Thyroid gland (tissue), 4 donors: ENCODE data around the gene DLX4.

ENCODE experiments used
- POLR2A ChIP-seq, 2 donors: fragments of 450-650 bp; IDR thresholded peaks; one replicate each; pipeline ENCODE4 v1.6.1; 2017; ENCODE audit warnings: antibody characterized with exemption in 2 of 2, mild to moderate bottlenecking in 2 of 2, moderate library complexity in 1 of 2
- TF ChIP-seq, protein P1 (sequence below), 6 experiments: fragments of 200-600 bp in 3 of 6; fragments of 450-650 bp in 3 of 6; sonication (generic) in 3 of 6; IDR thresholded peaks; one replicate each; pipeline ENCODE4 v1.5.1; 2016 to 2019; ENCODE audit warnings: antibody characterized with exemption in 6 of 6, mild to moderate bottlenecking in 2 of 6, inconsistent platforms in 1 of 6, moderate library complexity in 1 of 6

- TF ChIP-seq, protein P1, sequence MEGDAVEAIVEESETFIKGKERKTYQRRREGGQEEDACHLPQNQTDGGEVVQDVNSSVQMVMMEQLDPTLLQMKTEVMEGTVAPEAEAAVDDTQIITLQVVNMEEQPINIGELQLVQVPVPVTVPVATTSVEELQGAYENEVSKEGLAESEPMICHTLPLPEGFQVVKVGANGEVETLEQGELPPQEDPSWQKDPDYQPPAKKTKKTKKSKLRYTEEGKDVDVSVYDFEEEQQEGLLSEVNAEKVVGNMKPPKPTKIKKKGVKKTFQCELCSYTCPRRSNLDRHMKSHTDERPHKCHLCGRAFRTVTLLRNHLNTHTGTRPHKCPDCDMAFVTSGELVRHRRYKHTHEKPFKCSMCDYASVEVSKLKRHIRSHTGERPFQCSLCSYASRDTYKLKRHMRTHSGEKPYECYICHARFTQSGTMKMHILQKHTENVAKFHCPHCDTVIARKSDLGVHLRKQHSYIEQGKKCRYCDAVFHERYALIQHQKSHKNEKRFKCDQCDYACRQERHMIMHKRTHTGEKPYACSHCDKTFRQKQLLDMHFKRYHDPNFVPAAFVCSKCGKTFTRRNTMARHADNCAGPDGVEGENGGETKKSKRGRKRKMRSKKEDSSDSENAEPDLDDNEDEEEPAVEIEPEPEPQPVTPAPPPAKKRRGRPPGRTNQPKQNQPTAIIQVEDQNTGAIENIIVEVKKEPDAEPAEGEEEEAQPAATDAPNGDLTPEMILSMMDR (IDR thresholded peaks at IDR 0.05): no peak
- no peak for TF ChIP-seq POLR2A (IDR thresholded peaks at IDR 0.05)
These were observed 40.7 kb upstream of the DLX4 start for GRCh38 chr17:49928126-49928800.
